ENCODE measurements around the gene HTT. TPM values are rescaled to one million over a fixed set of nuclear protein-coding genes. Genes with fewer than 3 reads are reported as not detected.
A peak's percentile ranks its signal among the peaks of the same experiment; 100 is the strongest.

Gene HTT
- total and polyA plus RNA-seq, 4 donors = 8.6 to 39.8 (median 16.4) TPM

- Histone ChIP-seq H3K4me1 (ENCODE audit: control insufficient read depth in 4 of 4, insufficient read depth in 4 of 4, low read length in 3 of 4) (peaks cover 5 to 46% (median 44%) of the 10 kb centered on the region in 4 donors), H3K27ac (ENCODE audit: low read depth in 1 of 2, low read length in 2 of 2) (peak overlapping the region; percentile 79 to 82), H3K4me3 (ENCODE audit: low read depth in 1 of 3, low read length in 3 of 3) (no peak overlapping the region), H3K9ac (ENCODE audit: low read depth in 1 of 2, low read length in 2 of 2) (no peak overlapping the region), H3K9me3 (ENCODE audit: control insufficient read depth in 4 of 4, low read length in 3 of 4) (no peaks in the 10 kb centered on the region), H3K27me3 (ENCODE audit: control insufficient read depth in 4 of 4, insufficient read depth in 4 of 4, low read length in 3 of 4) (no peaks in the 10 kb centered on the region), H3K36me3 (ENCODE audit: control insufficient read depth in 4 of 4, insufficient read depth in 3 of 4, low read depth in 1 of 4, low read length in 3 of 4) (peaks cover 4 to 26% (median 22%) of the 10 kb centered on the region in 4 donors)
- no peak for DNase-seq (ENCODE audit: low spot score)
- WGBS = 44% methylated on average over 5 of the region's 5 CpGs
- peak; percentile 26 to 72 for TF ChIP-seq JUND (IDR thresholded peaks at IDR 0.05)
- peak; percentile 93 for TF ChIP-seq YY1 (IDR thresholded peaks at IDR 0.05)
- peak; percentile 50 for TF ChIP-seq FOXA1 (IDR thresholded peaks at IDR 0.05)
- peak; percentile 55 for TF ChIP-seq REST (IDR thresholded peaks at IDR 0.05)
- TF ChIP-seq RXRA (IDR thresholded peaks at IDR 0.05) = peak; percentile 73 to 87
- TF ChIP-seq ATF3 (IDR thresholded peaks at IDR 0.05) = no peak
- peak; percentile 46 for TF ChIP-seq NR2F2 (IDR thresholded peaks at IDR 0.05)
- TF ChIP-seq GABPA (IDR thresholded peaks at IDR 0.05 in 1 of 2, conservative IDR thresholded peaks at IDR 0.05 in 1 of 2) = peak in 1 of 2 donors; percentile 57
- peak; percentile 64 for TF ChIP-seq CTCF (IDR thresholded peaks at IDR 0.05; ENCODE audit: low read depth, low read length, missing input control)
- peak; percentile 41 for TF ChIP-seq ZBTB33 (IDR thresholded peaks at IDR 0.05)
- TF ChIP-seq HNF4G (IDR thresholded peaks at IDR 0.05) = peak; percentile 44
- no peak for TF ChIP-seq TAF1 (conservative IDR thresholded peaks at IDR 0.05)
- peak; percentile 75 for TF ChIP-seq SP1 (IDR thresholded peaks at IDR 0.05)
- TF ChIP-seq FOXA2 (IDR thresholded peaks at IDR 0.05) = peak; percentile 56
- peak; percentile 47 to 59 for TF ChIP-seq RAD21 (IDR thresholded peaks at IDR 0.05)
- TF ChIP-seq EGR1 (IDR thresholded peaks at IDR 0.05; ENCODE audit: low read depth in 2 of 2) = peak in 1 of 2 donors; percentile 56
- peak; percentile 61 for TF ChIP-seq MAX (IDR thresholded peaks at IDR 0.05)
- TF ChIP-seq HNF4A (conservative IDR thresholded peaks at IDR 0.05) = peak; percentile 73 to 81
These were observed 133.1 kb downstream of the HTT start for GRCh38 chr4:3207531-3208037.
